Mammary epithelial cell (primary cell): Measurements from ENCODE around the gene TRMT10B.

Source experiments
- CTCF ChIP-seq, 2 donors: IDR thresholded peaks in 1 of 2; conservative IDR thresholded peaks in 1 of 2; 2 replicates each; pipeline ENCODE4 v1.5.1; 2011 to 2012; ENCODE audit warnings: inconsistent platforms in 2 of 2, low read length in 2 of 2, mild to moderate bottlenecking in 2 of 2, control low read depth in 1 of 2, low read depth in 1 of 2; ENCODE audit not compliant: insufficient read depth in 1 of 2; ENCODE audit errors: extremely low read depth in 1 of 2
- EZH2 ChIP-seq: IDR thresholded peaks from 2 replicates; pipeline ENCODE4 v1.6.1; 2012; ENCODE audit warnings: low read length, inconsistent platforms, borderline replicate concordance

- no peak for TF ChIP-seq CTCF (conservative IDR thresholded peaks at IDR 0.05 in 1 of 2, IDR thresholded peaks at IDR 0.05 in 1 of 2; ENCODE audit: extremely low read depth in 1 of 2, insufficient read depth in 1 of 2, low read depth in 1 of 2, low read length in 2 of 2)
- no peak for TF ChIP-seq EZH2
Measured at GRCh38 chr9:37769995-37770394, 16.4 kb downstream of the TRMT10B start.
